GM19455 (cell line): Measurements from ENCODE around the gene FAM222A.

ENCODE experiments used
- ATAC-seq: cut with Tn5 transposase; IDR thresholded peaks from one replicate; pipeline ENCODE4 v1.9.1; 2021; ENCODE audit not compliant: unreplicated experiment

Gene FAM222A

DNA sequence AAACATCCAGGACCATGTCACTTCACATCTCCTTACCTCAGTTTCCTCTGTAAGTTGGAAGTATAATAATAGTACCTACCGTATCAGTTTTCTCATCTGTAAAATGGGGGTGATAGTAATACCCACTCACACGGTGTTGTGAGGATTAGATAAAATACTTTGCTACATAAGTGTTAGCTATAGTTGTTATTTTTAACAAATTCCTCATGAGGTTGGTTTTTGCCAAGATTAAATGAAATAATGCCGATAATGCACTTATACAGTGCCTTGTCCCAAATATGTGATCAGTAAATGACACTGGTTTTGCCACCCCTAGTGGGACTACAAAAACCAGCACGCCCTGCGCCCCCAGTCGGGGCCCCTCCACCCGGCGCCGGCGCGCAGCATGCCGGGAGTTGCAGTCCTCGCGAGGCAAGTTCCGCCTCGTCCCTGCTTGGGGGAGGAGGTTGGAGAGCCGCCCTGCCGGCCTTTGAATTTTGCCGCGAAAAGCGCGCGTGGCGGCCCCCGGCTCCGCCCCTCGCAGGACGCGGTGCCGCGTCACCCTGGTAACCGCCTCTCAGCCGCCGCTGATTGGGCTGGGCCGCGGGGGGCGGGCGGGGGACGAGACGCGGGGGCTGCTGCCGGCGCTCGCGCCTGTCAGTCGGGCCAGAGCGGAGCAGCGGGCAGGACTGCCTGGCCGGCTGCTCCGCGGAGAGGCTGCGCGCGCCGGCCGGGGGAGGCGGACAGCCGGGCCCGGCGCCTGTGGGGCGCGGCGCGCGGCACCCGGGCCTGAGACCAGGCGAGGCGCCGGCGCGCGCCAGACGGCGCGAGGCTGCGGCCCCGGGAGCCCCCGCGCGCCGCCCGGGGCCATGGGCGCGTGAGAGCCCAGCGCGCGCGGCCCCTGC lies at the start of gene FAM222A:
TSS of gene FAM222A (plus strand) at position 639 of the 884 bp plus-strand sequence. CDS start 30,322 bp downstream, outside the sequence.
- ATAC-seq: peak; percentile 79

- no peak for ATAC-seq
These were observed 49.2 kb upstream of the FAM222A start for GRCh38 chr12:109664402-109664801.

DNA sequence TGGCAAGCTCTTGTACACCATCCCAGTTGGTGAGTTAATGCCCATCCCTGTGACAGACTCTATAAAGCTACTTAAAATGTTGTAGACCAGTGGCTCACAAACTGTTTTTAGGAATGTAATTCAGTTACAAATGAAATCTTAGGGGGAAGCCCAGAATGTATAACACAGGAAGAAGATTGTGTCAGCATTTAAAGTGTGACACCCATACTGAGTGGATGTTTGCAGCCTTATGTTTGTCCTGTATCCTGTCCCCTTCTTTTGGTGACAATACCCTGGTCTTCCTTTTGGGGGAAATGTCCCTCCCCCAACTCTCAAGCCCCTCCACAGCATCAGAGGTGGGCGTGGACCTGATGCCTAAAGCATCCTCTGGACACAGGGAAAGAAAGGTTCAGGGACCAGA lies 47.6 kb upstream of the FAM222A start:
- no peak for ATAC-seq

GRCh38 chr12:109670731-109671130 lies 42.9 kb upstream of the FAM222A start:
- no peak for ATAC-seq

GRCh38 chr12:109671502-109671901 lies 42.1 kb upstream of the FAM222A start:
- no peak for ATAC-seq

- no peak for ATAC-seq
These were observed 40.2 kb upstream of the FAM222A start for GRCh38 chr12:109673379-109673778.

DNA sequence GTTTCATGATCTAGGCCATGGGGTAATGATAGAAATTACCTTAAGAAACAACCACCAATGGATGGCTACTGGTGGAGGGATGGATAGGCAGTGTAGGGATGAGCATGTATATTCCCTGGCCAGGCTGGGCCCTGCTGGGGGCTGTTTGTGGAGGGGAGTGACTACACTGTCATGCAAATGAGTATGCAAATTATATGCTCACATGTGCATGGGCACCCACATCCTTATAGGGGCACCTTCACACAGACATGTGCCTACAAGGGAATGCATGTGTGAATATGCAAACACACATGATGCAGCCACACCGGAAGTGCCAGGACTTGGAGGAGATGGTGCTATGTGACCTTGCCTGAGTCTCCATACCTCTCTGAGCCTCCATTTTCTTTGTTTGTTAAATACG lies 39.7 kb upstream of the FAM222A start:
- ATAC-seq: no peak

- ATAC-seq: no peak
These were observed 38.2 kb upstream of the FAM222A start for GRCh38 chr12:109675411-109675810.

GRCh38 chr12:109677279-109677691 lies 36.3 kb upstream of the FAM222A start:
- ATAC-seq: no peak

- ATAC-seq: no peak
These were observed 34.9 kb upstream of the FAM222A start for GRCh38 chr12:109678719-109679118.

DNA sequence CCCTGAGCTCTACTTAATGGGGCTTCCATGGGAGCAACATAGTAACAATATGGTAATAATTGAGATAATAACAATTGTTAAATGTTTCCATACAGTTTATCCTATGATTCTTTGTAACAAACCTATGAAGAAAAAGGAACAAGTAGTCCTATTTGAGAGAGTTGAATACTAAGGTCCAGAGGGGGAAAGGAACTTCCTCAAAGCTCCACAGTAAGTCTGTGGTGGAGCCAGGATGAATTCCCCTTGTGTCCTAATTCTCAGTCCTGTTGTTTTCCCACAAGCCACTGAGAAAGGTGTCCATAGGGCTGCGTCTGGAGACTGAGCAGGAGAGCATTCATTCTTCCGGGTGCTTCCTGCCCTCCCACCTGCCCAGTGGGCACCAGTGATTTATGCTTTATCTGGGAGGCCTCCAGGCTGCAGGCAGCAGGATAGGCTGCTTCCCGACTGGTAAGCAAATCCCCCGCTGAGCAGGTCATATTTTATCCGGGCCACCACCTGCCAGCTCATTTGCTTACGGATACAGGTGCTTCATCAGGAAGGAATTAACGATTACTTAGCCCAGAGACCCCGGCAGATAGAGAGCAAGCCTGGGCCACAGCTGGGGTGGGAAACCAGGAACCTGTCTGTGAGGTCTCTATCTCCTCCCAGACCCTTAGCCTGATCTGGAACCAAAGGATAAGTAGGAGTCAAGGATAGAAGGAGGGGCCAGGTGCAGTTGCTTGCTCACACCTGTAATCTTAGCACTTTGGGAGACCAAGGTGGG lies 33.9 kb upstream of the FAM222A start:
- no peak for ATAC-seq

- ATAC-seq: no peak
These were observed 33.2 kb upstream of the FAM222A start for GRCh38 chr12:109680264-109681005.

DNA sequence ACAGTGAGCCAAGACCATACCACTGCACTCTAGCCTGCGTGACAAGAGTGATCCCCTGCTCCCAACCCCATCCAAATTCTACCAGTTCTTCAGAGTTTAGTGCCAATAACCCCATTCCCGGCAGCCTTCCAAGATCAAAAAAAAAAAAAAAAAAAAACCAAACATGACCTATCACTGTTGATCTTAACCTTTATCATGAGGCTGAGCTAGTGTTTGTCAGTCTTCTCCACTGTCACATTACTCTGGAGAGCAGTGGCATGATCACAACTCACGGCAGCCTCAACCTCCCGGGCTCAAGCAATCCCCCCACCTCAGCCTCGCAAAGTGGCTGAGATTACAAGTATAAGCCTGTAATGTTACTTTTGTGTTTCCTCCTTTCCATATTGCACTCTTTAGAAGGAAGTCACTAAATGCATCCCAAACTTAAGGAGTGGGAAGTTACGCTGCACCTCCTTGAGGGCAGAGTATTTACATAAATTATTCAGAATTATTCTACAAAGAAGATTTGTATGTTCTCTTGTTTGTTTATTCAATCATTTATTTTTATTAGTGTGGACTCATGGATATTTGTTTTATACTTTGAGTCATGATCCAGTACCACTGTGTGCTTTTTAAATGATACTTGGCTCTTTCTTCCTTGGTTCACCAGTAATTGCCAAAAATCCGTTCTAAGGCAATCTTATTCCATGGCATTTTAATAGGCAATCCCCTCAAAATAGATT lies 31.5 kb upstream of the FAM222A start:
- ATAC-seq: no peak

DNA sequence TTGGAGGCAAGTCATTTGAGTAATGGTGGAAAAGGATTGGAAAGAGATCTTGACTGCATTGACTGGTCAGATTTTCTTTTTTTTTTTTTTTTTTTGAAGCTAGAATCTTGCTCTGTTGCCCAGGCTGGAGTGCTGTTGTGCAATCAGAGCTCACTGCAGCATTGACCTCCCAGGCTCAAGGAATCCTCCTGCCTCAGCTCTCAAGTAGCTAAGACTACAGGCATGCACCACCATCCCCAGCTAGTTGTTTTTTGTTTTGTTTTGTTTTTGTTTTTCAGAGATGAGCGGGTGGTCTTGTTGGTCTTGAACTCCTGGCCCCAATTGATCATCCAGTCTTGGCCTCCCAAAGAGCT lies 30.9 kb upstream of the FAM222A start:
- ATAC-seq: no peak

DNA sequence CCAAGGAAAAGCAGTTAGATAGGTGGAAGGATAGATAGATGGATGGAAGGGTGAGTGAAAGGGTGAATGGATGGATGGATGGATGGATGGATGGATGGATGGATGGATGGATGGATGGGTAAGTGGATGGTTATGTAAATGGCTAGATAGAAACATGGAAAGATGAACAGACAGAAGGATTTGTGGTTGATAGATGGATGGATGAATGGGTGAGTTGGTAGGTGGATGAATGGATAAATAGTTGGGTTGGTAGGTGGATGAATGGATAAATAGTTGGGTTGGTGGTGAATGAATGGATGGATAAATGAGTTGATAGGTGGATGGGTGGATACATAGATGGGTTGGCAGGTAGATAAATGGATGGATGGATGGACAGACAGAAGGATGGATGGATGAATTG lies 30.3 kb upstream of the FAM222A start:
- no peak for ATAC-seq

DNA sequence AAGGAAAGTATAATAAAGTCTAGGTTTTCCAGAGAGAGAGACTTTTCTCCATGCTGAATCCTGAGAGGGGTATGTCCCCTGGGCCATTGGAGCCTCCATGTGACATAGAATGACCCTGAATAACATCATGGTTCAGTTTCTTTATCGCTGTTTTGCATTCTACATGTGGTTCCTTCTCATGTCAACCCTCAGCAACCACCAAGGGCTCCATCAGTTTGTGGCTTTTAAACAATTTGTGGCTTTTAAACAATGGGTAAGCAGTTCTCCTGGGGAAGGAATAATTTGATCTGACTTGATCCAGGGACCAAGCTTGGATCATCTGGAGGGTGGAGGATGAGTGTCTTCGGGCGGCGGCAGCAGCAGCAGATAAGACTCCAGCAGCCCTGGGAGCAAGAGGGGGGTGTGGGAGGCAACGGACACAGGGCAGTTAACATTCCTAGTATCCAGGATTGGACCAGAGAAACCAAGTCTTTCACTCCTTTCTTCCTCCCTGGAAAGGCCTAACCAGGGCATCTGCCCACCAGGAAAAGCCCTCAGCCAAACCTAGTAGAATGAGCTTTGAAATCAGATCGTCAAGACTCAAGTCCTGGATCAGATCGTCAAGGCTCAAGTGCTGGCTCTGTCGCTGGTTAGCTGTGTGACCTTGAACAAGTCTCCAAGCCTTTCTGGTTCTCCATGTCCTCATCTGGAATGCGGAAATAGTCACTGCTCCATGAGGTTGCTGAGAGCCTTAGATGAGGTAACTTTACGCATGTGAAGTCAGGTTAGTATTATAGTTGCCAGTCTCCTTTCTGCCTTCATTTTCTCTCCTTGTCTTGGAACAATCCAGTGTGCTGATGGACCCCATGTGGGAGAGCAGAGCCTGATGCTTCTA lies 27.8 kb upstream of the FAM222A start:
- no peak for ATAC-seq

DNA sequence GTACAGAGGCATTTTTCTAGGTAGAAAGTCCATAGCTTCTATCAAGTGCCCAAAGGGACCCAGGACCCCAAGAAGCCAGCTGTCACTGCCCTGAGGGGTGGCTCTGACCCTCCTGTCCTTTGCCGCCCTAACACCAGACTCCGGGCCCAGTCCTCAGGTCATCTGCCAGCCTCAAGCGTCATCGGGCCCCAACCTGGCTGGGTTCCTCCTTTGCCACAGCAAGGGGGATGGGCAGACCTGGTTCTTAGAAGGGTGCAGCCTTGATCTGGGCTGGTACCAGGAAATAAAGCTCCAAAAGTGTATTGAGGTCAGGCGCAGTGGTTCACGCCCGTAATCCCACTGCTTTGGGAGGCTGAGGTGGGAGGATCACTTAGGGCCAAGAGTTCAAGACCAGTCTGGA lies 27.1 kb upstream of the FAM222A start:
- ATAC-seq: no peak

GRCh38 chr12:109687250-109687649 lies 26.4 kb upstream of the FAM222A start:
- ATAC-seq: no peak

- ATAC-seq: no peak
These were observed 24.2 kb upstream of the FAM222A start for GRCh38 chr12:109689426-109689825.

DNA sequence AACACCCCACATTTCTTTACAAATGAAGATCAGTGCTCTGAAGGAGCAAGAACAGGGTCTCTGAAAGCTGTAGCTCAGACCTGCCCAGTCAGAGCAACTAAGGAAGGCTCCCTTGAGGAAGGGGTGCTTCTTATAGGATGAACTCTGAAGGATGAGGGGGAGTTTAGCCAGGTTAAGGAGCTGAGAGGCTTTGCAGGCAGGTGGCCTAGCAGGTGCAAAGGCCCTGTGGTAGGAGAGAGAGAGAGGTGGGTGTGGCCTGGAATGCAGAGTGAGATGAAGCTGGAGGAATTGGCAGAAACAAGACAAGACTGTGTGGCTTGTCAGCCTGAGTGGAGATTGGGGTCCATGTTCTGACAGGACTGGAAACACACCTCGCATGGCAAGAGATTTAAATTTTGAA lies 20.5 kb upstream of the FAM222A start:
- no peak for ATAC-seq
